ENCODE data around the gene USP19. TPM values are rescaled to one million over a fixed set of nuclear protein-coding genes. Genes with fewer than 3 reads are reported as not detected.

Gene USP19
- total and polyA plus RNA-seq, 2 of the 8 experiments (the other 6 are each of a cell fraction or from before 2014, with no cell fraction given) = 46.4 to 65.8 TPM

DNA sequence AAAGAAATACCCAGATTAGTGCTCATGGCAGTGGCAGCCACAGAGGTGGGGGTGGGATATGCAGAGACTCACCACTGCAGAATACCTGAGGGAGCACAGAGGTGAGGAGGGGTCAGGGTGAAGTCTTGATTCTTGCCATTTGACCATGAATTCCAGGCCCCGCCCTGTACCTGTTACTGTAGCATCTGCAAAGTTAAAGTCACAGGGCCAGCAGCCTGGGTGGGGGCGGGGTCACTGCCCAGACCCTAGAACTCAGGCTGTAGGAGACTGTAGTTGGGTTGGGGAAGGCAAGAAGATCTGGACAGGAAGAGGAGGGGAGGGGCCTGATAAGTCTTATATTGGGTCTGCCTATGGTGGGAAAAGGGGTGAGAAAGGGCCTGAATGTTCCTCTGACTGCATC lies 31.0 kb upstream of the USP19 start:
- H3K4me2 ChIP-seq (ENCODE audit: insufficient read depth in 1 of 2, low read depth in 2 of 2, low read length in 2 of 2) = no peak overlapping the region
- no peak overlapping the region for H3K27ac ChIP-seq (ENCODE audit: low read depth, low read length)
- no peak overlapping the region for H3K14ac ChIP-seq (ENCODE audit: insufficient read length)
- H2BK20ac ChIP-seq (ENCODE audit: low read length) = no peak overlapping the region
- TF ChIP-seq RAD21 (IDR thresholded peaks at IDR 0.05 in 1 of 2, conservative IDR thresholded peaks at IDR 0.05 in 1 of 2; ENCODE audit: low read depth in 2 of 2, low read length in 2 of 2) (no peak), YY1 (IDR thresholded peaks at IDR 0.05; ENCODE audit: low read depth, low read length) (no peak), SP1 (IDR thresholded peaks at IDR 0.05; ENCODE audit: low read depth, low read length) (no peak), CTBP2 (IDR thresholded peaks at IDR 0.05; ENCODE audit: borderline replicate concordance, insufficient read depth, insufficient read length, low read length) (no peak), KDM1A (IDR thresholded peaks at IDR 0.05; ENCODE audit: borderline replicate concordance, low read length) (no peak), RFX5 (IDR thresholded peaks at IDR 0.05; ENCODE audit: borderline replicate concordance, low read depth, low read length) (no peak), PHF8 (conservative IDR thresholded peaks at IDR 0.05; ENCODE audit: low read depth, low read length) (no peak), SIX5 (IDR thresholded peaks at IDR 0.05; ENCODE audit: low read depth, low read length) (no peak), POLR2AphosphoS5 (IDR thresholded peaks at IDR 0.05; ENCODE audit: low read depth, low read length) (no peak), HDAC2 (IDR thresholded peaks at IDR 0.05; ENCODE audit: borderline replicate concordance in 1 of 2, low read depth in 2 of 2, low read length in 2 of 2) (no peak), RNF2 (IDR thresholded peaks at IDR 0.05; ENCODE audit: borderline replicate concordance, low read depth, low read length, missing control alignments, poor library complexity, severe bottlenecking) (no peak)
- TF ChIP-seq, protein P1, sequence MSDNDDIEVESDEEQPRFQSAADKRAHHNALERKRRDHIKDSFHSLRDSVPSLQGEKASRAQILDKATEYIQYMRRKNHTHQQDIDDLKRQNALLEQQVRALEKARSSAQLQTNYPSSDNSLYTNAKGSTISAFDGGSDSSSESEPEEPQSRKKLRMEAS (IDR thresholded peaks at IDR 0.05) = no peak
- H4K20me1 ChIP-seq (replicated peaks in 1 of 2; ENCODE audit: control insufficient read depth in 1 of 2, insufficient read depth in 2 of 2, low read length in 2 of 2) = no peaks in the 10 kb centered on the region
- no peak overlapping the region for H4K5ac ChIP-seq (ENCODE audit: insufficient read length, low read depth, low read length)
- H3K36me3 ChIP-seq (ENCODE audit: control insufficient read depth in 2 of 4, insufficient read depth in 4 of 4, low read length in 3 of 4) = no peaks in the 10 kb centered on the region
- H3K79me1 ChIP-seq (ENCODE audit: low read depth, low read length) = no peaks in the 10 kb centered on the region
- ChIA-PET CTCF (ENCODE audit: partially characterized antibody) (interaction anchor here (1.3 to 3.3 kb wide), 2 partner anchors 19 kb away, joined by 3 to 14 read pairs; partner anchors contain the start of genes KLHDC8B and LAMB2), POLR2A (ENCODE audit: partially characterized antibody) (no interaction called here)
- no peak overlapping the region for H3K4ac ChIP-seq (replicated peaks; ENCODE audit: insufficient read length, low read depth, low read length)
- no peak overlapping the region for H2BK120ac ChIP-seq (replicated peaks; ENCODE audit: low read depth, low read length)
- FAIRE-seq (no peak), DNase-seq (ENCODE audit: low read depth in 1 of 2, low spot score in 2 of 2) (no peak)
- no peak overlapping the region for H4K91ac ChIP-seq (replicated peaks; ENCODE audit: insufficient read length, low read length)
- no peak overlapping the region for H2BK12ac ChIP-seq (ENCODE audit: low read depth, low read length)
- no peaks in the 10 kb centered on the region for H3K9me3 ChIP-seq (ENCODE audit: insufficient read depth in 2 of 2, low read depth in 1 of 2, low read length in 1 of 2)
- H3K56ac ChIP-seq (replicated peaks; ENCODE audit: insufficient read length, low read depth, low read length) = no peak overlapping the region
- H2AFZ ChIP-seq (ENCODE audit: low read length) = no peak overlapping the region
- no peak overlapping the region for H3K23ac ChIP-seq (ENCODE audit: insufficient read length)
- no peaks in the 10 kb centered on the region for H3K23me2 ChIP-seq (ENCODE audit: low read depth, low read length)
- no peak overlapping the region for H4K8ac ChIP-seq (ENCODE audit: extremely low read depth, insufficient read depth, low read length)
- H3K27me3 ChIP-seq (replicated peaks in 1 of 4; ENCODE audit: control insufficient read depth in 3 of 4, extremely low read depth in 1 of 4, insufficient read depth in 3 of 4, low read length in 3 of 4) = no peaks in the 10 kb centered on the region
- no peak overlapping the region for H2AK5ac ChIP-seq (ENCODE audit: low read depth, low read length)
- 75% methylated on average over 2 of the region's 2 CpGs; no CpG with 5 or more reads in 1 of the 2 experiments for WGBS, 2 experiments (ENCODE audit: extremely low coverage in 1 of 2, insufficient coverage in 1 of 2, insufficient read length in 1 of 2, insufficient replicate concordance in 2 of 2, low coverage in 1 of 2, low lambda C conversion rate in 2 of 2, missing lambda C conversion rate in 1 of 2)
- H2BK5ac ChIP-seq (ENCODE audit: low read depth, low read length) = no peak overlapping the region
- H3K4me3 ChIP-seq (ENCODE audit: extremely low read depth in 1 of 4, insufficient read depth in 2 of 4, low read depth in 3 of 4, low read length in 4 of 4) = no peak overlapping the region
- no peak overlapping the region for H2BK15ac ChIP-seq (ENCODE audit: low read length)
- no peaks in the 10 kb centered on the region for H3K4me1 ChIP-seq (replicated peaks in 1 of 4; ENCODE audit: control insufficient read depth in 3 of 4, insufficient read depth in 4 of 4, low read length in 3 of 4)
- no peaks in the 10 kb centered on the region for H3K79me2 ChIP-seq (ENCODE audit: control insufficient read depth in 1 of 2, insufficient read depth in 2 of 2, low read length in 2 of 2)
- H3K9ac ChIP-seq (replicated peaks in 1 of 4; ENCODE audit: extremely low read depth in 1 of 4, low read depth in 3 of 4, low read length in 3 of 4) = no peak overlapping the region
- no peak overlapping the region for H3K18ac ChIP-seq (ENCODE audit: extremely low read depth, low read length)
